Effector memory CD8-positive, alpha-beta T cell (primary cell): ENCODE data around the gene ULK3.

Source experiments
- ATAC-seq: fragments of 150-1000 bp; cut with Tn5 transposase; replicated peaks from 2 replicates; pipeline ENCODE4 v1.10.0; 2021; ENCODE audit warnings: mild to moderate bottlenecking, moderate library complexity
- DNase-seq, 3 experiments: peaks; one replicate each; pipeline ENCODE4 v3.0.0; 2021
- H3K27ac Mint-ChIP-seq, 2 donors: one replicate each; pipeline ENCODE4 v1.8.0; 2022; ENCODE audit warnings: mild to moderate bottlenecking in 2 of 2, mixed read lengths in 2 of 2, moderate library complexity in 2 of 2
- H3K27me3 Mint-ChIP-seq, 2 donors: one replicate each; pipeline ENCODE4 v1.8.0; 2022; ENCODE audit warnings: mixed read lengths in 2 of 2
- H3K36me3 Mint-ChIP-seq: one replicate; pipeline ENCODE4 v1.8.0; 2022; ENCODE audit warnings: mild to moderate bottlenecking, moderate library complexity, mixed read lengths; ENCODE audit not compliant: insufficient read depth
- H3K4me1 Mint-ChIP-seq, 2 donors: one replicate each; pipeline ENCODE4 v1.8.0; 2022; ENCODE audit warnings: low read depth in 2 of 2, mixed read lengths in 2 of 2
- H3K4me3 Mint-ChIP-seq, 2 donors: one replicate each; pipeline ENCODE4 v1.8.0; 2022; ENCODE audit warnings: mild to moderate bottlenecking in 2 of 2, mixed read lengths in 2 of 2, moderate library complexity in 2 of 2
- H3K9me3 Mint-ChIP-seq, 2 donors: one replicate each; pipeline ENCODE4 v1.8.0; 2022; ENCODE audit warnings: mixed read lengths in 2 of 2

ULK3 gene

GRCh38 chr15:74802290-74802689 lies 40.7 kb downstream of the ULK3 start:
- ATAC-seq (no peak), DNase-seq (no peak)
- Mint-ChIP-seq H3K4me3 (no peak overlapping the region), H3K4me1 (peaks cover 36 to 37% of the 10 kb centered on the region in 2 donors), H3K9me3 (no peaks in the 10 kb centered on the region), H3K36me3 (peaks cover 61% of the 10 kb centered on the region), H3K27ac (peak overlapping the region in 1 of 2 donors; percentile 60), H3K27me3 (no peaks in the 10 kb centered on the region)

- Mint-ChIP-seq H3K27ac (peak overlapping the region in 1 of 2 donors; percentile 8), H3K27me3 (no peaks in the 10 kb centered on the region), H3K4me1 (peaks cover 33 to 36% of the 10 kb centered on the region in 2 donors), H3K36me3 (peaks cover 63% of the 10 kb centered on the region), H3K9me3 (no peaks in the 10 kb centered on the region), H3K4me3 (no peak overlapping the region)
- ATAC-seq (no peak), DNase-seq (no peak)
These were observed 41.5 kb downstream of the ULK3 start for GRCh38 chr15:74801311-74801997.

GRCh38 chr15:74800559-74801094 lies 42.3 kb downstream of the ULK3 start:
- Mint-ChIP-seq H3K36me3 (peaks cover 70% of the 10 kb centered on the region), H3K27ac (peak overlapping the region; percentile 91 to 94), H3K27me3 (no peaks in the 10 kb centered on the region), H3K4me1 (peaks cover 37 to 41% of the 10 kb centered on the region in 2 donors), H3K9me3 (no peaks in the 10 kb centered on the region), H3K4me3 (no peak overlapping the region)
- no peak for DNase-seq
- ATAC-seq: no peak

GRCh38 chr15:74799856-74800558 lies 42.9 kb downstream of the ULK3 start:
- H3K36me3 Mint-ChIP-seq: peaks cover 75% of the 10 kb centered on the region
- H3K9me3 Mint-ChIP-seq: no peaks in the 10 kb centered on the region
- H3K27ac Mint-ChIP-seq: peak overlapping the region; percentile 91 to 94
- H3K4me1 Mint-ChIP-seq: peaks cover 43 to 46% of the 10 kb centered on the region in 2 donors
- DNase-seq (peak; percentile 88 to 90 (median 89)), ATAC-seq (peak; percentile 95)
- H3K4me3 Mint-ChIP-seq: peak overlapping the region; percentile 51 to 57
- no peaks in the 10 kb centered on the region for H3K27me3 Mint-ChIP-seq

GRCh38 chr15:74799255-74799855 lies 43.6 kb downstream of the ULK3 start:
- peak overlapping the region in 1 of 2 donors; percentile 57 for H3K4me3 Mint-ChIP-seq
- ATAC-seq (peak; percentile 5), DNase-seq (no peak)
- peaks cover 49% of the 10 kb centered on the region in 2 donors for H3K4me1 Mint-ChIP-seq
- H3K27ac Mint-ChIP-seq: peak overlapping the region; percentile 91 to 94
- H3K27me3 Mint-ChIP-seq: no peaks in the 10 kb centered on the region
- peaks cover 81% of the 10 kb centered on the region for H3K36me3 Mint-ChIP-seq
- no peaks in the 10 kb centered on the region for H3K9me3 Mint-ChIP-seq

- Mint-ChIP-seq H3K27me3 (no peaks in the 10 kb centered on the region), H3K4me1 (peaks cover 47 to 49% of the 10 kb centered on the region in 2 donors), H3K36me3 (peaks cover 78% of the 10 kb centered on the region), H3K27ac (peak overlapping the region; percentile 91 to 94), H3K9me3 (no peaks in the 10 kb centered on the region), H3K4me3 (peak overlapping the region; percentile 57 to 58)
- ATAC-seq (no peak), DNase-seq (no peak)
These were observed 44.3 kb downstream of the ULK3 start for GRCh38 chr15:74798388-74799254.

GRCh38 chr15:74795966-74796625 lies 46.9 kb downstream of the ULK3 start:
- no peak for DNase-seq
- peak overlapping the region; percentile 83 to 86 for H3K27ac Mint-ChIP-seq
- H3K36me3 Mint-ChIP-seq: peaks cover 68% of the 10 kb centered on the region
- ATAC-seq: no peak
- H3K9me3 Mint-ChIP-seq: no peaks in the 10 kb centered on the region
- peaks cover 70% of the 10 kb centered on the region in 2 donors for H3K4me1 Mint-ChIP-seq
- H3K4me3 Mint-ChIP-seq: peak overlapping the region; percentile 51 to 75
- no peaks in the 10 kb centered on the region for H3K27me3 Mint-ChIP-seq

GRCh38 chr15:74794970-74795349 lies 48.0 kb downstream of the ULK3 start:
- Mint-ChIP-seq H3K27ac (peak overlapping the region; percentile 83 to 86), H3K36me3 (peaks cover 68% of the 10 kb centered on the region), H3K4me3 (peak overlapping the region; percentile 71 to 79), H3K9me3 (no peaks in the 10 kb centered on the region), H3K27me3 (no peaks in the 10 kb centered on the region), H3K4me1 (peaks cover 72 to 74% of the 10 kb centered on the region in 2 donors)
- ATAC-seq (no peak), DNase-seq (no peak)

GRCh38 chr15:74794248-74794969 lies 48.5 kb downstream of the ULK3 start:
- Mint-ChIP-seq H3K36me3 (peaks cover 68% of the 10 kb centered on the region), H3K4me1 (peaks cover 72 to 77% of the 10 kb centered on the region in 2 donors), H3K9me3 (no peaks in the 10 kb centered on the region), H3K4me3 (peak overlapping the region; percentile 71 to 79), H3K27me3 (no peaks in the 10 kb centered on the region), H3K27ac (peak overlapping the region; percentile 83 to 86)
- ATAC-seq (no peak), DNase-seq (no peak)

GRCh38 chr15:74793135-74794028 lies 49.6 kb downstream of the ULK3 start:
- H3K27me3 Mint-ChIP-seq: no peaks in the 10 kb centered on the region
- ATAC-seq (peak; percentile 51), DNase-seq (peak; percentile 73 to 79 (median 76))
- no peaks in the 10 kb centered on the region for H3K9me3 Mint-ChIP-seq
- peaks cover 75 to 81% of the 10 kb centered on the region in 2 donors for H3K4me1 Mint-ChIP-seq
- peak overlapping the region; percentile 84 to 96 for H3K27ac Mint-ChIP-seq
- peak overlapping the region; percentile 80 to 82 for H3K4me3 Mint-ChIP-seq
- peaks cover 73% of the 10 kb centered on the region for H3K36me3 Mint-ChIP-seq

GRCh38 chr15:74792227-74793016 lies 50.5 kb downstream of the ULK3 start:
- Mint-ChIP-seq H3K9me3 (no peaks in the 10 kb centered on the region), H3K4me1 (peaks cover 75 to 82% of the 10 kb centered on the region in 2 donors), H3K27ac (peak overlapping the region; percentile 94 to 96), H3K4me3 (peak overlapping the region; percentile 80 to 82), H3K36me3 (peaks cover 76% of the 10 kb centered on the region), H3K27me3 (no peaks in the 10 kb centered on the region)
- no peak for ATAC-seq
- no peak for DNase-seq
